C1 segment of cervical spinal cord (tissue), 14 donors: ENCODE results near the gene KANSL2.
"Not testable (repeated sequence)": the region's sequence is repeated elsewhere in the genome, so short reads cannot be mapped to it uniquely, and the experiment has no call there.

Experiments used
- DNase-seq, 14 donors: peaks; one replicate each; lab custom pipeline; 2025; lab: John Stamatoyannopoulos, UW

KANSL2 gene

GRCh38 chr12:48683534-48683933 is 1.5 kb upstream of the KANSL2 start:
- DNase-seq: no peak

- DNase-seq: no peak
Observed at GRCh38 chr12:48682927-48683326, 889 bp upstream of the KANSL2 start.

- not testable (repeated sequence) for DNase-seq
Observed at GRCh38 chr12:48682533-48682905, 481 bp upstream of the KANSL2 start.

- no peak for DNase-seq
Observed at GRCh38 chr12:48681399-48681709, 684 bp downstream of the KANSL2 start.

GRCh38 chr12:48680861-48681260 is 1.2 kb downstream of the KANSL2 start:
- DNase-seq: no peak

GRCh38 chr12:48678551-48679185 is 3.4 kb downstream of the KANSL2 start:
- no peak for DNase-seq

GRCh38 chr12:48671231-48671856 is 10.7 kb downstream of the KANSL2 start:
- no peak for DNase-seq

GRCh38 chr12:48668996-48669395 is 13.0 kb downstream of the KANSL2 start:
- DNase-seq: no peak

- DNase-seq: no peak
Observed at GRCh38 chr12:48659863-48660262, 22.2 kb downstream of the KANSL2 start.

- DNase-seq: no peak
Observed at GRCh38 chr12:48651681-48652080, 30.4 kb downstream of the KANSL2 start.

- not testable (repeated sequence) for DNase-seq
Observed at GRCh38 chr12:48645354-48645753, 36.7 kb downstream of the KANSL2 start.

GRCh38 chr12:48643011-48643410 is 39.0 kb downstream of the KANSL2 start:
- no peak for DNase-seq

GRCh38 chr12:48641752-48642555 is 40.1 kb downstream of the KANSL2 start:
- DNase-seq: not testable (repeated sequence)

- no peak for DNase-seq
Observed at GRCh38 chr12:48640854-48641253, 41.2 kb downstream of the KANSL2 start.

GRCh38 chr12:48640428-48640827 is 41.6 kb downstream of the KANSL2 start:
- no peak for DNase-seq

GRCh38 chr12:48631071-48631470 is 51.0 kb downstream of the KANSL2 start:
- DNase-seq: no peak

- no peak for DNase-seq
Observed at GRCh38 chr12:48630346-48630745, 51.7 kb downstream of the KANSL2 start.

GRCh38 chr12:48629541-48629940 is 52.5 kb downstream of the KANSL2 start:
- DNase-seq: no peak

GRCh38 chr12:48627556-48627955 is 54.5 kb downstream of the KANSL2 start:
- no peak for DNase-seq

- not testable (repeated sequence) for DNase-seq
Observed at GRCh38 chr12:48622997-48623396, 59.0 kb downstream of the KANSL2 start.

- DNase-seq: peak in 12 of 14 donors; percentile 1 to 46 (median 14)
Observed at GRCh38 chr12:48618541-48618940, 63.5 kb downstream of the KANSL2 start.

GRCh38 chr12:48615681-48616080 is 66.4 kb downstream of the KANSL2 start:
- no peak for DNase-seq

GRCh38 chr12:48613321-48613720 is 68.7 kb downstream of the KANSL2 start:
- DNase-seq: no peak
